Glomerular visceral epithelial cell (primary cell): Measurements from ENCODE around the gene KL.

Source experiments
- DNase-seq: peaks from one replicate; pipeline ENCODE4 v3.0.0-alpha.2; 2016; ENCODE audit errors: extremely low spot score

KL gene

DNA sequence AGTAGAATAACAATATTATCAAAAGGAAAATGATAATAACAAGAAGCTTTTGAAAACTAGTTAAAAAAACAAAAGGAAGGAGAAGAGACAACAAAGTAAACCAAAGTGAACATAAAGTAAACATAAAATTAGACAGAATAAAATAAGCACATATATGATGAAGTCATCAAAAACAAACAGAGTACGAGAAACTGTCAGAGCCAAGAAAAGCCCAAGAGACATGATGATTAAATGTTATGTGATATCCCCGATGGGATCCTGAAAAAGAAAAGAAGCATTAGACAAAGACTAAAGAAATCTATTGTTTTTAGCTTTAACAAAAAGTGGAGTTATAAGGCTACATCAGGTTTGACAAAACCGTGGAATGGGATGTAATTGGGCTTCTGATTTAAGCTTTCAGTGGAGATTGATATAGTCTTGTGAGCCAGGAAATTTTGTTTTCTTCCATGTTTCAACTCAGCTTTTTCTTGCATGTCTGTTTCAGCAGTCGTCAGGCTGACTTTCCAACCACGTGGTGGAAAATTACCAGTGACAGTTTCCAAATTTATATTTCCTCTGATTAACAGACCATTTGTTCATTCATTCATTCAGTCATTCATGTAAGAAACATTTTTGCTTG is 64.9 kb downstream of the KL start:
- DNase-seq: no peak

DNA sequence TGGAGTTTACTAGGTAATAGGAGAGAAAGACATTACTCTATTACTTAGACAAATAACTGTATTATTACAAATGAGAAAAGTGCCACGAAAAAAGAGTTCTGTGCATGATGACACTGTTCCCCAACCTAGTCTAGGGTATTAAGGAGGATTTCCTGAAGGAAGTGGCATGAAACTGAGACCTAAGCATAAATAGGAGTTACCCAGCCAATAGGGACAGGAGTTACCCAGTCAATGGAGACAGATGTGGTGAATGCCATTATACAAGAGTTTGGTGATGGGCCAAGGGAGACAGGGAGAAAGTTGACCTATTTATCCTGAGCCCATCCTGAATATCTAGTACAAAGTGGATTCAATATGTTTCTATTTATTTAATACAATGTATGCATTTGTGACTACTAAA is 65.4 kb downstream of the KL start:
- no peak for DNase-seq

DNA sequence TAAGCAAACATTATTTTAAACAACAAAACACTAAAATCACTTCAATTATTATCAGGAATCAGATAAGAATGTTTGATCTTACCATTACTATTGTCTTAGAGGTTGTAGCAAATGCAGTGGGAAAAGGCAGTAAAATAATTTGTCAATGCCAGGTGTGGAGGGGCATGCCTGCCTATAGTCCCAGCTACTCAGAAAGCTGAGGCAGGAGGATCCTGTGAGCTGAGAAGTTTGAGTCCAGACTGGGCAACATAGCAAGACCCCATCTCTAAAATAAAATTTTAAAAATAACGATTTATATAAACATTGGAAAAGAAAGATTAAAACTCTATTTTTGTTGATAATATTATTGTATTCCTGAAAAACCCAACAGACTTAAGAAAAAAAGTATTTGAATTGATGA is 66.8 kb downstream of the KL start:
- DNase-seq: no peak

DNA sequence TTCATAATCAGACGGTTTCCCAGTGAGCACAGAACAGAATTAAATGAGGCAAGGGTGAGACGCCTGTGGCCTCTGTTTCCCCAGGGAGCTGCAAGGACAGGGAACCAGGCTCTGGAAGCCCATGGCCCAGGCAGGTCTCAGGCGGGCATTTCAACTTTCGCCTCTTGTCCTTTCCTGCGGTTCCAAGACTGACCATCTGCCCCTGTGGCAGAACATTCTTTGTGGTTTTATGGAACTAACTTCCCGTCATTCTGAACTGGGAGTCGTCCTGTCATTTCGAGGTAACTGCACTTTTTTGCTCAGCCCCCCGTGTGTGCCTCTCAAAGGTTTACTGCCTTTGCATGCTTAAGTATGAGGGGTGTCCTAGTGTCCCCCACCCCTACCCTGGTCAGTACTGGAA is 70.9 kb downstream of the KL start:
- peak; percentile 18 for DNase-seq

DNA sequence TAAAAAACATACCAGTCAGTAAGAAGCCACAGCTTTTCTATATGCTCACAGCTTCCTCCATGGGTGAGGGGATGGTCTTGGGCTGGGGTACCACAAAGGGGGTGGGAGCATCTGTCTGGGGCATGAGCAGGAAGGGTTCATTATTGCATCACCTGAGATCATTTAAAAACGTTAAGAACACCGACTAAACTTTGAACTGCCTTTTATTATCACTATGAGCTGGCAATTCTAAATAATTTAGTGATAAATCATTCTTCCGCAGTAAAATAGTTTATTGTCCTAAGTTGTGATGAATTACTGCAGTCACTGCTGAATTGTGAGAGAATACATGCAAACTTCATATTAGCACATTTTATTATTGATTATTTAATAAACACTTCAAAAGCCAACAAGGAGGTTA is 71.6 kb downstream of the KL start:
- no peak for DNase-seq

DNA sequence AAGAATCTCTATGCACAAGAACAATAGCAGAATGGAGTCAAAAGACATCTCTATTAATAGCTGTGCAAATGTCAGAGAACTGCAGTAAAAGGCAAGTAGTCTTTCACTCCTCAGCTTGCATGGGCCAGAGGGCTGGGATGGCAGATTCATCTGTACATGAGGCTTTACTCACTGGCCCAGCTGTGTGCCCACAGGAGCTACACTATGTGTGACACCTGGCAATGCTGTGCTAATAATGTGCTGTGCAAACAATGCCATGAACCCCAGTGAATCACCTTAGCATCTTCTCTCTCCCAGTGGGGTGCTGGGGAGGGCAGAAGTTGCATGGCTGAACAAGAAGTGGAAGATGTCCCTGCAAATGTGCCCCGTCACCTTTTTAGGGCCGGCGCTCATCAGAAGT is 73.1 kb downstream of the KL start:
- DNase-seq: no peak

DNA sequence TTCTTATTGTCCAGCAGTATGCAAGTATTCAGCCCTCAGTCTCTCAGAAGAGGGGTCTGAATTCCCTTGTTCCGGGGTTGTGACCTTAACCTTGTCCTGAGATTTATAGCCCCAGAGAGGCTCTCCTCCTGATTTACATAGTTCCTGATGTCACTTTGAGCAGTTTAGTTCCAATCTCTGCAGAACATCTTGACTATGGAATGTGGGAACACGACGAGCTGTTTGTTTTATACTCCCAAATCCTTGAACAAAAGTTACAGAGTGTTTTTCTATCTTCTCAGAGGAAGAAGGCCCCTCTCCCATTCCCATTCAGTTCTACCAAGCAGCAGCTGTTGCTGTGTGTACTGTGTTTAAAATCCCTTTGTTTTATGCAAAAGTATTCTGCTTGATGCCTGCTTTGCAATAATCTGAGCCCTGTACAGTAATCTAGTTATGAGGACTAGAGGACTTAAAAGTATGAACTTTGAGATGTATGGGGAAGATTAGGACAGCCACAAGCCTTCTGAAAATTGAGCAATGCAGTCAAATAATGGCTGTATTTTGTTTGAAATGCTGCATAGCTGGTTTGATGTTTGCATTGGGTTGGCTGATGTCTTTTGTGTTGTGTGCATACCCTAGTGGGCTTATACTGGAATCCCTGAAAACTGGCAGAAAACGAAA is 74.7 kb downstream of the KL start:
- DNase-seq: no peak

DNA sequence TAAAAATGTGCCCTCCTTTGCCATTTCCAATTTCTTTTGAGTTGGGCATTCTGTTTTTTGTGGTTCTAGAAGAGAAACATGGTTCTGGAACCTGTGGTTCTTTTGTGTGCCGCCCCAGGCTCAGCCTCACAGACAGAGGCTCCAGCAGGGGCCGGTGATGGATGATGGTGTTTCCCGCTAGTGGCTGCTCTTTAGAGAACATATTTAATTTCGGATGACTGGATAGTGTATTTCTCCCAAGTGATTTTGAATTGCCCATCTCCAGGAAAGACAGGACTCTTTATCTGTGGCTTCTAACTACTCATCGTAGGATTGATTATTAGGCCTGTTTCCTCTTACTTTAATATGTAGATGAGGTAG is 75.2 kb downstream of the KL start:
- DNase-seq: no peak

DNA sequence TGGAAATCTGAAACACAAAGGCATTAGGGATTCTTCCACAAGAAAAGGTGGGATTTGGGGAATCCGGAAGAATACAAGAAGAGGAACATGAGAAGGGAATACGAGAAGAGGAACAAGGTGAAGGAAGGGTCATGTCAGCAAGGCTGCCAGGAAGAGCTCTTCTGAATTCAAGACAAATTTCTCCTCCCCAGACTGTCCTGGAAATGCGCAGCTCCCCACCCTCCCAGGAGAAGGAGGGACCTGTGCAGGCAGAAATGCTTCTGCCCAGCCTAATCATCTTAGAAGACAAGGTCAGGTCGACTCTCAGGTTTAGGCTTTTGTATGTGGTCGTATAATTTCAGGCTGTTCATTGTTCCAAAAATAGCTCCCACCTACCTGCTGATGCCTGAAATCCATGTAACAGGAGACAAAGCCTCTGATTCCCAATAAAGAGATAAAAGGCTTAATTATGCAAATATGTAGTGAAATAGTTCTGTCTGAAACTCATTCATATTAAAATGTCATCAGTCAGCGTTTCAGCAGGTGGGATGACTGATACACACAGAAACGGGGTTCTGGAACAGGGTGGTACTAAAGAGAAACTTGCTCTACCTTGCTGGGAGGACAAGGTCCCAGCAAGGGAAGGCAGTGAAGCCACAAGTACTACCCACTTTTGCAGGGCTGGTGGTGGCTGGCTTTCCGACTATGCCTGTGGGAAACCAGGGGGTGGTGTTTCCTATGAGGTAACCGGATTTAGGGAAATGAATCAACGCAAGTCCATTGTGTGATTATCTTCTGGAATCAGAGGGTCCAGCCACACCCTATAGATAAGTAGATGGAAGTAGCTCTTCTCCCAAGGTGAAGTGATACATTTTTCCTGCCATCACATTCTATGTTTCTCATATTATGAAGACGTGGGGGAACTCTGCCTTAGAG is 76.1 kb downstream of the KL start:
- DNase-seq: no peak

DNA sequence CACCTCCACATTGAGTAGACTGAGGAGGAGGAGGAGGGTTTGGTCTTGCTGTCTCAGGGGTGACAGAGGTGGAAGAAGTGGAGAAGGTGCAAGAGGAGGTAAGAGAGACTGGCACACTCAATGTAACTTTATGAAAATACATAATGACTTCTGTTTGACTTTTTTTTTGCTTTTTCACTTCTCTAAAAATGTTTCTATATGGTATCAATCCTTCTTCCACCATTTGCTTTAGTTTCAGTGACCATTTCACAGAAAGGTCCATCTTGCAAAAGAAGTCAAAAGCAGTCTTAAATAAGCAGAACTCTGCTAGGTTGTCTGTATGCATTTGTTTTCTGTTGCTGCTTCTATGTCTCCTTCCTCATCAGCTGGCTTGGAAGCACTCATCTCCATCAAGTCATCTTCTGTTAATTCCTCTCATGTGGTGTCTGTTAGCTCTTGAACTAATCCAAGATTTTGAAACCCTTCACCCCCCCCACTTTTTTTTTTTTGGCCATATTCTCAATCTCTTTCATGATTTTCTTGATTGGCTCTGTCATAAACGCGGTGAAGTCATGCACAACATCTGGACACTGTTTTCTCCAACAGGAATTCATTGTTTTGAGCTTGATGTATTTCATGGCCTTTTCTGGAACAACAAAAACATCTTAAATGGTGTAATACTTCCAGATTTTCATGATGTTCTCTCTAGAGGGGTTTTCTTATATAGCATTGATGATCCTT is 80.8 kb downstream of the KL start:
- DNase-seq: no peak

DNA sequence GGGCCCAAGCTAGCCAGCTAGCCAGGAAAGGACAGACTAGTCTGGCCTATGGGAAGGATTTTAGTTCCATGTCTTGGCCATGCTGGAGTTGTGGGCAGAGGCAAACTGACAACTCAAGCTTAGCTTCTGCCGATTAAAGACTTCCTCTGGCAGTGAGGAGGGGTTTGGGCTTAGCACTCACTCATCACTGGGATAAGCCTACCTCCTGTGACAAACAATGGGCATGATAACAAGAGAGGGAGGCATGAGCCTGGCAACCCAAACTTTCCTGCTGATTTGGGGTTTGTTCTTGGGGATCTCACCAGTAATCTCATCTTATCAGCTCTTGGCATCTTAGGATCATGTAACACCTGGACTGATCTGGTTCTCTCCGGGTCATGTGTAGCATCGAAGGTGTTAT is 83.6 kb downstream of the KL start:
- no peak for DNase-seq

DNA sequence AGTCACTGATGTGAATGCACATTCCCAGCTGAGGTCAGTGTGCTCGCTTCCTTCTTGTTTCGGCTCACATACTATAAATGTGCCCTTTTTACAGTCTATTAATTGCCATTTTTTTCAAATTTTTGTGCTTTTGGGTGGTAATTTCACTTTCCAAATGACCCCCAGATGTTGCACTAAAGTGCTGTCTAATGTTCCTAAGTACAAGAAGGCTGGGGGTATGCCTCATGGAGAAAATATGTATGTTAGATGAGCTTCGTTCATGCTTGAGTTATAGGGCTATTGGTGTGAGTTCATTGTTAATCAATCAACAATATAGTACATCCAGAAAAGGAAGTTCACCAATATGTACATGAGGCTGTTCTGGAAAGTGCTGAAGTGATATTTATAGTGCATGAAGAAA is 84.7 kb downstream of the KL start:
- DNase-seq: no peak

DNA sequence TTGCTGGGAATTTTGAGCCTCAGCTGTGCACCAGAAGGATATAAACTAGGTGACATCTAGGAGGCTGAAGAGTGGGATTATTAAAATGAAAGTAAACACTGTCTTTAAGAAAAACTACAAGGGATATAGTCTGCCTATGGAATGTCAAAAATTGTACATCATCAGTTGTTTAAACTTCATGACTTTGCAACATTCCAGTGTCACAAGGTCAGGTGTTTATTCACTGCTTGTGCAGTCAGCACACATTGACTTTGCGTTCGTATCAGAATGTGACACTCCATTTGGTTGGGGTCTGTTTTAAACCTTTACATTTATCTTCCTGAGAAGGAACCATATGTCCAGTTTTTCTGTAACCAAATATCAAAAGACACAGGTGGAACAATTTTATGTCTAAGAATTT is 85.6 kb downstream of the KL start:
- no peak for DNase-seq

DNA sequence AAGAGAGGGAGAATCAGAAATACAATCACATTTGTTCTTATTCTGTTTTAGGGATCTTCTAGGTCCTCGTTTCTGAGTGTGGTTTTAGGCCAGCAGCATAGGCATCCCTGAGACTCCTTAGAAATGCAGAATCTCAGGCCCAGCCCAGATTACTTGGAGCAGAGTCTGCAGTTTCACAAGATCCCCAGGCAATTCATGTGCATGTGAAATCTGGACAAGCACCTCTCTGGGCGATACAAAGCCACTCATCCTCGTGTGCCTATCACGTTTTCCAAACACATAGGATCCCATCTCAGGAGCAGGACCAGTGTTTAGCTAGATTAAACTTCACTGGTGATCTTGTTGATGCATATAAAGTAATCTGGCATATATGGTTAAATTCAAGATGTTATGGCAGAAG is 87.2 kb downstream of the KL start:
- DNase-seq: no peak

DNA sequence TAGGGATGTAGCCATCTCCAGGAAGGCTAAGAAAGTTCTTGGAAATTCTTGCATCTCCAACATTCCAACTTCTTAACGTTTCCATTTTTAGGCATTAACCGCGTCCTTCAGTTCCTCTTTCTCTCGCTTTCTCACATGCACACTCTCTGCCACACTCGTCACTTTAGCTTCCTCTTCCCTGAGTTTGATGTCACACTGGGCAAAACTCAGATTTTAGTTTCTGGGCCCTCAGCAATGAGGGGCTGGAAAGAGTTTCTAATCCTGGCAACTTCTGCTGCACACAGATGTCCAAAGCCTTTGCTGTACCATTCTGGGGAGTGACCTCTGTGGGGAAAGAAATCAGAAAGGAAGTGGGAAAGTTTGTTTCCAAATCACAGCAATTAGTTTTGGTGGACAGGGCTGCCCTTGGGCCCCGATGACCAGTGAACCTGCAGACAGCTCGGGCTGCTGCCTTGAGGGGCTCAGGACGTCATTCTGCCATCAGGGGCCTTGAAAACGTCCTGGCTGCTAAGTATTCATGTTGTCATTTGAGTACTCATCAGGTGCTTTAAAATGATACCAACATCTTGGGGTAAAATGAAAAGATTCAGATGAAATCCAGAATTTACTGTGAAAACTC is 89.3 kb downstream of the KL start:
- DNase-seq: no peak

DNA sequence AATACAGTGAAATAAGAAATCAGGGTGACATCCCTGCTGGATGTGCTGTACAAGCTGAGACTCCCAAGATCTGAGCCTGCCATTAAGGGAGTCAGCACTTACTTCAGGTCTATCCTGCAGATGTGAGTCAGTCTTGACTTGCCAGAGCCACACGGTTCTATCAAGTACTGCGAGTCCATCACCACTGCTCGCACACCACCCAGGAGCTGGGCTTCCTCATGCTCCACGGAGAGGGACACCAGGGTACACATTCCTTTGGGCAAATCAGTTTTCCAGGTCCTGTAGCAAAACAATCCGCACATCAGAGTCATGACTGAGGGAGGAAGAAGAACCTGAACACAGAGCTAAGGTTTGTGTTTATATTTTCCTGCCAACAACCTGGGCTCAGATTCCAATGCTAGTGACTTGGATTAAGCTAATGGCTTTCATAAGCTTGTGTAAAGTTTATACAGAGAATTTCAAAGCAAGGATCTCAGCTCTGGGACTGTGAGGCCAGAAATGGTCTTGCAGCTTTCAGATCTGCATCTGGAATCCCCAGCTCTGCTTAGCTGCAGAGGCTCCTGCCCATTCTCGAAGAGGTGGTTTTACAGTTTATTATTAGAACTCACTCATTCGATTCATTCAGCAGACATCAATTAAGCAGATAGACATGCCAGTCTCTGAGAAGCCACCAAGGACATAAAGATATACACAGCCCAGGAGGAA is 90.6 kb downstream of the KL start:
- no peak for DNase-seq

DNA sequence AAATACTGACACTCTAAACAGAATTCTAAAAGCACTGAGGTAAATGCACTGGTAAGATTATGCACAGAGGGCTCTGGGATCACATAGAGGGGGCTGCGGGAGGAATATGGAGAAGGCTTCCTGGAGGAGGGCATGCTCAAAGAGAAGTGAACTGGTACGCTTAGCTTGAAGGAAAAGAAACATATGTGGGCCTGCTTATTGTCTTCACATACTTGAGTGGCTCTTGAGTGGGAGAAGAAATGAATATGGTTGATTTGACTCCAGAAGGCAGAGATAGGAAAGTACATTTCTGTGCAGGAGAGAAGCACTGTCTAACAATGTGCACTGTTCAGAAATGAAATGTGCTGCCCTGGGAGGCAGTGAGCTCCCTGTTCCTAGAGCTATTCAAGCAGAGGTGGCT is 91.1 kb downstream of the KL start:
- no peak for DNase-seq

DNA sequence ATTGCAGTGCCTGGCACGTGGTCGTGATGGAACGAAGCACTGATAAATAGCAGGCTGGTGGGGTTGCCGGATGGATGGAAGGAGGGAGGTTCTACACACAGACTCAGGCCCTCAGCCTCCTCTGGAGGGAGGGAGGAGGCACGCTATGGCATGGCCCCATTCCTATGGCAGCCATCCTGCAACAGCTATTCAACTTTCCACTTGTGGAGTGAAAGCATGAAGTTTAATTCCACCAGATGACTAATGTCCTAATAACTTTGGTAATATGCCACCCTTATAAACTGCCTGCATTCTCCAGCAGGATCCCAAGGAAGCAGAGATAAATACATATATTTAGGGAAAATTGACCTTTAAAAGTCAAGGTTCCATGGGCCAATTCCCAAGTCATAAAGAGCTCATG is 92.4 kb downstream of the KL start:
- no peak for DNase-seq

DNA sequence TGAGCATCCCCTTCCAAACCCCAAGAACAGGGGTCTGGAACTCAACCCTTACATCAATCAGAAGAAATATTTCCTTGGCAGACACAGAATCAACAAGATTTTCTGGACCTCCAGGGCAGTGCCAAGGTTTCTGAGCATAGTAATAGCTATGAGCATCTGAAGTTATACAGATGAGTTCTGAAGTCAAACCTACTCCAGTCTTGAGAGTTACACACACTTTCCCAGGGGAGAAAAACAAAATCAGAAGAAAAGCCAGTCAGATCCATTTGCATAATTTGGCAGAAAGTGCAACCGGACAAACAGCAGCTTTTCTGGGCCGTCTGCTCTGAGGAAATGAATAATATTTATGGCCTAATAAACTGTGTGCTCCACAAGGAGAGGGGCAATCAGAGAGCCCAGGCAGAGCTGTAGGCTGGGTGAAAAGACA is 93.1 kb downstream of the KL start:
- DNase-seq: no peak

DNA sequence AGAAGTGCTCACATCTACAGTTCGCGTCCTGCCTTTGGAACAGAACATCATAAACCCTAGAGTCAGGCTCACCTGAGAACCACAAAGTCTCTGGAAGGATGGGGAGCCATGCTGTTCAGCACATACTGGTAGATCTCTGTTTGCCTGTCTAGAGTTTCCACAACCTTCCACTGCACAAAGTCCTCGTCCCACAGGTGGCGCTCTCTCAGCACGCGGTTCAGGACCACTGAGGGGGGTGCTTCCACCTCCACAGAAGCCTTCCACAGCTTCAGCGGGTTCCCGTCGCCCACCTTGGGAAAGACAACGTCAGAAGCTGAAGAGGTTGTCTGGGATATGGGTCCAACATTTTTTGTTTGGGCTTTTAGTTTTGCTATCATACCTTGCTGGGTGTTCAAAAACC is 93.6 kb downstream of the KL start:
- no peak for DNase-seq

DNA sequence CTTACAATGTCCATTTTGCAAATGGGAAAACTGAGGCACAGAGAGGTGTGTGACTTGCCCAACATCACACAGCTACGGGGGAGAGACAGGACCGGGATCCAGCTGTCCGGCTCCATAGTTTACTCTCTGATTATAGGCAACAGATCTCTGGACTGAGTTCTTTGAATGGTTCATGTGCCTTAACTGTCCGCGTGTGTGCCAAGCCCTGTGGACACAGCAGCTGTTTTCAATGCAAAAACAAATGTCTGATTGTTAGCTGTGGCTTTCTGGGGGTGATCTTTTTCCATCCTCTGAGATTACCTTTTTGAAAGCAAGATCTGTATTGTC is 94.1 kb downstream of the KL start:
- DNase-seq: no peak
